ENCODE data around the gene PTPN4. TPM values are rescaled to one million over a fixed set of nuclear protein-coding genes. Genes with fewer than 3 reads are reported as not detected.
"Not testable (repeated sequence)": the region's sequence is repeated elsewhere in the genome, so short reads cannot be mapped to it uniquely, and the experiment has no call there.

The PTPN4 gene
- total and polyA plus RNA-seq, 8 donors: 4.4 to 18.7 (median 13.2) TPM

GRCh38 chr2:119803101-119803500 lies 43.4 kb downstream of the PTPN4 start:
- H3K4me1 ChIP-seq: peaks cover 0 to 3% (median 0%) of the 10 kb centered on the region in 3 donors
- no peaks in the 10 kb centered on the region for H3K36me3 ChIP-seq
- TF ChIP-seq CTCF (IDR thresholded peaks at IDR 0.05): no peak
- no peaks in the 10 kb centered on the region for H3K9me3 ChIP-seq
- H3K27ac ChIP-seq: no peak overlapping the region
- intact Hi-C loops (cut with DNase I): no loop called here
- FAIRE-seq (no peak), ATAC-seq (no peak), DNase-seq (no peak)
- 90 to 93% methylated on average over 2 of the region's 2 CpGs for WGBS, 2 donors
- H3K4me3 ChIP-seq: no peak overlapping the region
- H3K27me3 ChIP-seq: no peaks in the 10 kb centered on the region

GRCh38 chr2:119804409-119804808 lies 44.7 kb downstream of the PTPN4 start:
- H3K36me3 ChIP-seq; H3K27ac ChIP-seq; H3K27me3 ChIP-seq; intact Hi-C loops (cut with DNase I); FAIRE-seq; ATAC-seq; H3K4me3 ChIP-seq; H3K9me3 ChIP-seq; DNase-seq: not testable (repeated sequence)
- WGBS, 2 donors: 95% methylated on average over 6 of the region's 6 CpGs
- peaks cover 0 to 10% (median 0%) of the 10 kb centered on the region in 3 donors for H3K4me1 ChIP-seq

- no peak for ATAC-seq
- Histone ChIP-seq H3K27me3 (no peaks in the 10 kb centered on the region), H3K27ac (no peak overlapping the region), H3K36me3 (no peaks in the 10 kb centered on the region), H3K4me3 (no peak overlapping the region), H3K9me3 (no peaks in the 10 kb centered on the region), H3K4me1 (peaks cover 0 to 20% (median 0%) of the 10 kb centered on the region in 3 donors)
- FAIRE-seq: no peak
- intact Hi-C loops (cut with DNase I): no loop called here
- no peak for DNase-seq
- WGBS, 2 donors: 68 to 69% methylated on average over 3 of the region's 3 CpGs
- no peak for TF ChIP-seq CTCF (IDR thresholded peaks at IDR 0.05)
Measured at GRCh38 chr2:119808516-119809147, 48.9 kb downstream of the PTPN4 start.

- Histone ChIP-seq H3K27ac (no peak overlapping the region), H3K36me3 (no peaks in the 10 kb centered on the region), H3K27me3 (no peaks in the 10 kb centered on the region), H3K4me1 (peaks cover 0 to 20% (median 1%) of the 10 kb centered on the region in 3 donors), H3K4me3 (no peak overlapping the region), H3K9me3 (no peaks in the 10 kb centered on the region)
- ATAC-seq (peak in 2 of 4 donors; percentile 53 to 54), DNase-seq (no peak), FAIRE-seq (peak; percentile 68)
- TF ChIP-seq CTCF (IDR thresholded peaks at IDR 0.05): no peak
- WGBS, 2 donors: 59 to 75% methylated on average over 6 of the region's 6 CpGs
- intact Hi-C loops (cut with DNase I): no loop called here
Measured at GRCh38 chr2:119809339-119810048, 49.8 kb downstream of the PTPN4 start.

DNA sequence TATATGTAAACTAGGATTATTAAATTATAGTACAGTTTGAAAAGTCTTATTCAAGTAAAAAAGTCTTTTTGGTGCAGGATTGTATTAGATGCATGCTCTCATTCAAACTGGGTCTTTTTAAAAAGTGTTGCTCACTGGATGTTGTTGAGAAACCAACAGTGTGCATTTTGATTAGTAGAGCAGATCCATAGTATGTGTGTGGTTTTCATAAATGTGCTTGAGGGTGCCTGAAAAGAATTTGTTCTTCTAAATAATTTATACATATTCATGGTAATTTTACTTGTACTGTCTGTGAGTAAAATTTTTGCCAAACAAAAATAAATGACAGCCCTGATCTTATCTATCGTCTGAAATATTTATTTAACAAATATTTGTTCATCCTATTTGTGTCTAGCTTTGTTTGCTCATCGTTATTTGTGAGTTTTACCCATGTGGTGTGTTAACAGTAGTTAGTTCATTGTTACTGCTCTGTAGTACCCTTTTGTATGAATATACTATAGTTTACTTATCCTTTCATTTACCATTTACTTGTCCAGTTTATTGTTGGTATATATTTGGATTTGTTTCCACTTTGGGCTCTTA lies 50.4 kb downstream of the PTPN4 start:
- intact Hi-C loops (cut with DNase I): no loop called here
- no peak for TF ChIP-seq CTCF (IDR thresholded peaks at IDR 0.05)
- Histone ChIP-seq H3K27ac (no peak overlapping the region), H3K27me3 (no peaks in the 10 kb centered on the region), H3K4me1 (peaks cover 0 to 20% (median 6%) of the 10 kb centered on the region in 3 donors), H3K4me3 (no peak overlapping the region), H3K36me3 (no peaks in the 10 kb centered on the region), H3K9me3 (no peaks in the 10 kb centered on the region)
- no peak for FAIRE-seq
- ATAC-seq: peak in 1 of 4 donors; percentile 36
- DNase-seq: no peak
- WGBS, 2 donors: 7 to 11% methylated on average over 2 of the region's 2 CpGs

Measured in pancreas (tissue), 10 donors.